ENCODE results near the gene ZBTB20.

- TF ChIP-seq CTCF (IDR thresholded peaks at IDR 0.05) (no peak), EZH2 (IDR thresholded peaks at IDR 0.05; ENCODE audit: borderline replicate concordance, insufficient read depth, low read depth, low read length, poor library complexity, severe bottlenecking) (no peak)
Measured at GRCh38 chr3:114496874-114497273, 650.2 kb downstream of the ZBTB20 start.

Data from B cell (primary cell).